Upper lobe of left lung (tissue), 4 donors: ENCODE data around the gene PSD2.

Experiments
- CTCF ChIP-seq, 6 experiments: fragments of 450-650 bp in 4 of 6; fragments of 200-600 bp in 2 of 6; sonication (generic) in 2 of 6; IDR thresholded peaks; one replicate each; pipeline ENCODE4 v1.5.1; 2016 to 2019; ENCODE audit warnings: antibody characterized with exemption in 6 of 6
- EP300 ChIP-seq, 4 donors: sonication (generic); formaldehyde crosslinking; IDR thresholded peaks; one replicate each; pipeline ENCODE4 v1.5.1; 2017; ENCODE audit warnings: antibody characterized with exemption in 4 of 4, control low read depth in 2 of 4
- POLR2A ChIP-seq, 4 donors: fragments of 450-650 bp; IDR thresholded peaks; one replicate each; pipeline ENCODE4 v1.5.1; 2016 to 2017; ENCODE audit warnings: antibody characterized with exemption in 4 of 4, mild to moderate bottlenecking in 2 of 4
- POLR2AphosphoS5 ChIP-seq, 2 donors: sonication (generic); formaldehyde crosslinking; IDR thresholded peaks; one replicate each; pipeline ENCODE4 v1.5.1; 2017; ENCODE audit warnings: antibody characterized with exemption in 2 of 2

GRCh38 chr5:139762615-139763170 lies 32.9 kb upstream of the PSD2 start:
- TF ChIP-seq CTCF (IDR thresholded peaks at IDR 0.05) (no peak), POLR2A (IDR thresholded peaks at IDR 0.05) (no peak), EP300 (IDR thresholded peaks at IDR 0.05) (no peak), POLR2AphosphoS5 (IDR thresholded peaks at IDR 0.05) (no peak)
